Neutrophil (primary cell): ENCODE data around the gene TBL3.

Experiments used
- H3K27ac ChIP-seq: fragments of 200-600 bp; sonication (generic); 2 replicates; pipeline ENCODE4 v1.5.1; 2016; ENCODE audit warnings: mild to moderate bottlenecking, moderate library complexity
- H3K27me3 ChIP-seq: fragments of 200-600 bp; sonication (generic); 2 replicates; pipeline ENCODE4 v1.6.0; 2016; ENCODE audit warnings: mild to moderate bottlenecking
- H3K36me3 ChIP-seq: fragments of 200-600 bp; sonication (generic); 2 replicates; pipeline ENCODE4 v1.5.1; 2017
- H3K4me1 ChIP-seq, 2 experiments: fragments of 200-600 bp in 1 of 2; sonication (generic) in 1 of 2; 1 replicate in 1 of 2; 2 replicates in 1 of 2; pipeline versions ENCODE4 v1.5.1 to v1.6.1; 2013 to 2016; ENCODE audit warnings: low read depth in 1 of 2, low read length in 1 of 2, mild to moderate bottlenecking in 1 of 2, moderate library complexity in 1 of 2; ENCODE audit not compliant: control insufficient read depth in 1 of 2, insufficient read depth in 1 of 2
- H3K4me3 ChIP-seq, 2 experiments: fragments of 200-600 bp in 1 of 2; sonication (generic) in 1 of 2; 1 replicate in 1 of 2; 2 replicates in 1 of 2; pipeline ENCODE4 v1.5.1; 2013 to 2016; ENCODE audit warnings: low read depth in 1 of 2, low read length in 1 of 2, mild to moderate bottlenecking in 1 of 2, moderate library complexity in 1 of 2
- H3K9me3 ChIP-seq: fragments of 200-600 bp; sonication (generic); 2 replicates; pipeline ENCODE4 v1.5.1; 2016
- TF ChIP-seq, protein P1 (sequence below): fragments of 200-600 bp; sonication (generic); IDR thresholded peaks from 2 replicates; pipeline ENCODE4 v1.5.1; 2016; ENCODE audit warnings: antibody characterized with exemption

Gene TBL3

DNA sequence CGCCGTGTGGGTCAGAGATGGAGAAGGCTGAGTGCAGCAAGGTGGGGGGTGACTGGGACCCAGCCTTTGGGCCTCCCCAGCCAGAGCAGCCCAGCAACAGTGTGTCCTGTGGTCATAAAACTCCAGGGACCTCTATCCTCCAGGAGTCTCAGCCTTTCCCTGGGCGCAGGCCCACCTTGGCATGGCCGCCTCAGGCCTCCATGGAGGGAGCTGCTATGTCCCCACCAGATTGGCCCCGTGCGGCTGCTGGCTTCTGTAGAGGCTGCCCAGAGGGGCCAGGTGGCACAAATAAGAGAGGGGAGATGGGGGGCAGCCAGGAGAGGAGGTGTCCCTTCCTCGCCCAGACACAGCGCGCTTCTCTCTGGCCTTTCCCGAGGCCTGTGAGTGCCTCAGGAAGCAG, 15.3 kb downstream of the TBL3 start:
- Histone ChIP-seq H3K27ac (no peak overlapping the region), H3K9me3 (no peaks in the 10 kb centered on the region), H3K4me1 (peaks cover 36 to 43% of the 10 kb centered on the region in 2 experiments), H3K27me3 (peaks cover 63% of the 10 kb centered on the region), H3K36me3 (no peaks in the 10 kb centered on the region), H3K4me3 (no peak overlapping the region)
- TF ChIP-seq, protein P1, sequence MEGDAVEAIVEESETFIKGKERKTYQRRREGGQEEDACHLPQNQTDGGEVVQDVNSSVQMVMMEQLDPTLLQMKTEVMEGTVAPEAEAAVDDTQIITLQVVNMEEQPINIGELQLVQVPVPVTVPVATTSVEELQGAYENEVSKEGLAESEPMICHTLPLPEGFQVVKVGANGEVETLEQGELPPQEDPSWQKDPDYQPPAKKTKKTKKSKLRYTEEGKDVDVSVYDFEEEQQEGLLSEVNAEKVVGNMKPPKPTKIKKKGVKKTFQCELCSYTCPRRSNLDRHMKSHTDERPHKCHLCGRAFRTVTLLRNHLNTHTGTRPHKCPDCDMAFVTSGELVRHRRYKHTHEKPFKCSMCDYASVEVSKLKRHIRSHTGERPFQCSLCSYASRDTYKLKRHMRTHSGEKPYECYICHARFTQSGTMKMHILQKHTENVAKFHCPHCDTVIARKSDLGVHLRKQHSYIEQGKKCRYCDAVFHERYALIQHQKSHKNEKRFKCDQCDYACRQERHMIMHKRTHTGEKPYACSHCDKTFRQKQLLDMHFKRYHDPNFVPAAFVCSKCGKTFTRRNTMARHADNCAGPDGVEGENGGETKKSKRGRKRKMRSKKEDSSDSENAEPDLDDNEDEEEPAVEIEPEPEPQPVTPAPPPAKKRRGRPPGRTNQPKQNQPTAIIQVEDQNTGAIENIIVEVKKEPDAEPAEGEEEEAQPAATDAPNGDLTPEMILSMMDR, result no peak

DNA sequence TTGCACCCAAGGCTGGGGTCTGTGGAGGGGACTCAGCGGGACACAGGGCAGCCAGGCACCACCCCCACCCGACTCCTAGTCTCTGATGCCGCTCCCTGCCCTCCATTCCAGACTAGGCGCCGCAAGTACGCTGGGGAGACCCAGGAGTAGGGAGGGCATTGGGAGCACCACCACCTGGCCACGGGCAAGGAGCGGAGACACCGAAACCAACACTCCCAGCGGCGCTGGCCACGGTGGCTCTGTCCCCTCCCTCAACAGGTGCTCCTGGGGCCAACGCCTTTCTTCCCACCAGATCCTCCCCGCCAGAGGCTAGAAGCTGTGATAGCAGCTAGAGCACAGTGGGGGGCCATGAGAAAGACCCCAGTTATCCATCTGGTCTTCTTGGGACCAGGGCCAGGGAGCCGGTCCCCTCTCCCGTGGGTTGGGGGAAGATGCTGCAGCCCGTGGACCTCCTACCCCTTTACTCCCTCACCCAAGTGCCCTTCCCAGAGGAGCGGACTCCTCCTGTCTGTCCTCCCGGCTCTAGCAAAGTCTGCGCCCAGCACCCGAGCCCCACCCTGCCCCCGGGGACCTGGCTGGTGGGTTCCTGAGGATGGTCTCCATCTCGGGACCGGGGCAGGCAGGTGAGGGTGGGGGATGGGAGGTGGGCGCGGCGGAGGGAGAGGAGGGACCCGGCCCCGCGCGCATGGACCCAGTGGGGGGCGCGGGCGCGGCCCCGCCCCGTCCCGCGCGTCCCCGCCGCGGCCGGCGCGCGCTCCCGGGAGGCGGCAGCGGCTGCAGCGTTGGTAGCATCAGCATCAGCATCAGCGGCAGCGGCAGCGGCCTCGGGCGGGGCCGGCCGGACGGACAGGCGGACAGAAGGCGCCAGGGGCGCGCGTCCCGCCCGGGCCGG, 17.6 kb downstream of the TBL3 start, which contains the start of gene SYNGR3:
SYNGR3 (plus strand) TSS at position 762 of the 892 bp plus-strand sequence. CDS start 133 bp downstream, outside the sequence.
- peak within 1 kb of the TSS in 1 of 2 experiments; percentile 70 for H3K4me3 ChIP-seq
- H3K27me3 ChIP-seq, result peaks cover 64% of the 10 kb centered on the region
- TF ChIP-seq, protein P1, result no peak
- H3K36me3 ChIP-seq, result no peaks in the 10 kb centered on the region
- no peak within 1 kb of the TSS for H3K27ac ChIP-seq
- peaks cover 30 to 36% of the 10 kb centered on the region in 2 experiments for H3K4me1 ChIP-seq
- H3K9me3 ChIP-seq, result peaks cover 5% of the 10 kb centered on the region

DNA sequence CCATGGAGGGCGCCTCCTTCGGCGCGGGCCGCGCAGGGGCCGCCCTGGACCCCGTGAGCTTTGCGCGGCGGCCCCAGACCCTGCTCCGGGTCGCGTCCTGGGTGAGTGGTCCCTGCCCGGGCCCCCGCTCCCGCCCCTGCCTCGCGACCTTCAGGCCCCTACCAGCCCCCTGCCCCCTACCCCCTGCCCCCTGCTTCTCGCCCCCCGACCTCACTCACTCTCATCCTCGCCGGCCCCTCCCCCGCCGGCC, 18.2 kb downstream of the TBL3 start:
- peaks cover 5% of the 10 kb centered on the region for H3K9me3 ChIP-seq
- no peaks in the 10 kb centered on the region for H3K36me3 ChIP-seq
- H3K27ac ChIP-seq, result no peak overlapping the region
- H3K4me1 ChIP-seq, result peaks cover 24 to 30% of the 10 kb centered on the region in 2 experiments
- H3K27me3 ChIP-seq, result peaks cover 64% of the 10 kb centered on the region
- H3K4me3 ChIP-seq, result peak overlapping the region in 1 of 2 experiments; percentile 70
- TF ChIP-seq, protein P1, result no peak

DNA sequence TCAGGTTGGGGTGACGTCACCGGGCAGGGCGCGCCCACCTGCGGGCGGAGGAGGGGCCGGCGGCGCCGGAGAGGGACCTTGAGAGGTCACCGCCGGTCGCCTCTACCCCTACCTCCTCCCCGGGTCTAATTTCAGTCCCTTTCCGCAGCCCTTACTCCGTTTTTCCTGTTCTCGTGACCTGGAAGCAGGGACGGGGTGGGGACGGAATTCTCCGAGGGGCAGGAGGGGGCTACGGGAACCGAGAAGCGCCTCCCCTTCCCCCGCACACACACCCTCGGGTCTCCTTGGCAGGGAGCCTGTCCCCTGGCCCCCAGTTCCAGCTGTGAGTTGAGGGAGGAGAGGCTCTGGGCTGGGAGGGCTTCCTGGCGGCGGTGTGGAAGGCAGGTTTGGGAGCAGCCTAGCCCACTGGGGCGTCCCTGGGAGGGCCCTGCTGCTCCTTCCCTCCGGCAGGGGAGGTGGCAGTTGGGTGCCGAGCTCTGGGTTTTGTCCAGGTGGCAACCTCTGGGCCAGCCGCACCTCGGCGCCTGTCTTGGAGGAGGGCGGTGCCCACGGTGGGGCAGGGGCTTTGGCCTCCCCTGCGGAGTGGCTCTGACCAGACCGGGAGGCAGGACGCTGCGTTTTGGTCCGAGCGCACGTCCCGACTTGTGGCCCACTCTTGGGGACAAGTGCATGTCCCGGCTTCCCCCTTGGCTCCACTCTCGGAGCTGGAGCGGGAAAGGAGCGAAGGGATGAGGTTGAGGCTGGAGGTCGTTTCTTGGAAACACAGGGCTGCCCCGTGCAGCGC, 18.7 kb downstream of the TBL3 start:
- peaks cover 5% of the 10 kb centered on the region for H3K9me3 ChIP-seq
- peaks cover 64% of the 10 kb centered on the region for H3K27me3 ChIP-seq
- H3K27ac ChIP-seq, result no peak overlapping the region
- no peaks in the 10 kb centered on the region for H3K36me3 ChIP-seq
- peak overlapping the region in 1 of 2 experiments; percentile 70 for H3K4me3 ChIP-seq
- peaks cover 19 to 28% of the 10 kb centered on the region in 2 experiments for H3K4me1 ChIP-seq
- TF ChIP-seq, protein P1, result no peak

DNA sequence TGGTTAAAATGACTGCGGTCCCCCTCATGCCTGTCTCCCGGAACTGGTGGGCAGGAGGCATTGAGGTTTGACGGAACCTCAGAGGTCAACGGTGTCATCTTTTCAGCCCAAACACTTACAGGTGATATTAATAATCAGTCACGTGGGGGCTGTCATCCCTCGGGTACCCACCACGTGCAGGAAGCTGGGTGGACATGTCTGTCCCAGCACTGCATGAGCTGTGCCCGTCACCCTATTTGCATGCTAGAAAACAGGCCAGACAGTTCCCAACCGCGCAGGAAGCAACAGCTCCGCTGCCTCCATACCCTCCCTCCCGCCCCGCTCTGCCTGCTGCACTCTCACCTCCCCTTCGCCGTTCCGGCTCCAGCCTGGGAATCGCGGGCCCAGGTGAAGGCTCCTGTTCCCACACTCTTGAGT, 19.3 kb downstream of the TBL3 start:
- Histone ChIP-seq H3K36me3 (no peaks in the 10 kb centered on the region), H3K9me3 (peaks cover 5% of the 10 kb centered on the region), H3K4me1 (peaks cover 19 to 28% of the 10 kb centered on the region in 2 experiments), H3K4me3 (peak overlapping the region; percentile 70 to 71), H3K27me3 (peaks cover 64% of the 10 kb centered on the region), H3K27ac (no peak overlapping the region)
- TF ChIP-seq, protein P1, result no peak
